HG03457 (cell line): ENCODE results near the gene LUZP2.

ENCODE experiments used
- ATAC-seq: cut with Tn5 transposase; IDR thresholded peaks from one replicate; pipeline ENCODE4 v1.9.1; 2021; ENCODE audit warnings: moderate number of reproducible peaks; ENCODE audit not compliant: unreplicated experiment

LUZP2 gene

GRCh38 chr11:24560324-24560723 is 63.5 kb downstream of the LUZP2 start:
- no peak for ATAC-seq

GRCh38 chr11:24567380-24567779 is 70.5 kb downstream of the LUZP2 start:
- peak; percentile 93 for ATAC-seq

- no peak for ATAC-seq
Observed at GRCh38 chr11:24572376-24572775, 75.5 kb downstream of the LUZP2 start.

GRCh38 chr11:24574461-24574860 is 77.6 kb downstream of the LUZP2 start:
- ATAC-seq, result no peak

GRCh38 chr11:24575392-24575791 is 78.5 kb downstream of the LUZP2 start:
- no peak for ATAC-seq

GRCh38 chr11:24585192-24585591 is 88.3 kb downstream of the LUZP2 start:
- peak; percentile 67 for ATAC-seq

GRCh38 chr11:24587635-24588034 is 90.8 kb downstream of the LUZP2 start:
- ATAC-seq, result no peak

- ATAC-seq, result no peak
Observed at GRCh38 chr11:24588081-24588480, 91.2 kb downstream of the LUZP2 start.

- ATAC-seq, result peak; percentile 56
Observed at GRCh38 chr11:24589064-24589463, 92.2 kb downstream of the LUZP2 start.

- no peak for ATAC-seq
Observed at GRCh38 chr11:24591283-24591682, 94.4 kb downstream of the LUZP2 start.

GRCh38 chr11:24592360-24592759 is 95.5 kb downstream of the LUZP2 start:
- no peak for ATAC-seq

- ATAC-seq, result no peak
Observed at GRCh38 chr11:24593332-24593731, 96.5 kb downstream of the LUZP2 start.

- no peak for ATAC-seq
Observed at GRCh38 chr11:24594401-24594800, 97.5 kb downstream of the LUZP2 start.

- ATAC-seq, result no peak
Observed at GRCh38 chr11:24598641-24599040, 101.8 kb downstream of the LUZP2 start.

GRCh38 chr11:24609192-24610119 is 112.6 kb downstream of the LUZP2 start:
- no peak for ATAC-seq

GRCh38 chr11:24615451-24616160 is 118.8 kb downstream of the LUZP2 start:
- no peak for ATAC-seq

- no peak for ATAC-seq
Observed at GRCh38 chr11:24617856-24618255, 121.0 kb downstream of the LUZP2 start.

GRCh38 chr11:24619900-24620299 is 123.0 kb downstream of the LUZP2 start:
- ATAC-seq, result no peak

- ATAC-seq, result no peak
Observed at GRCh38 chr11:24622262-24622661, 125.4 kb downstream of the LUZP2 start.

GRCh38 chr11:24623121-24623520 is 126.3 kb downstream of the LUZP2 start:
- ATAC-seq, result no peak

GRCh38 chr11:24624432-24624831 is 127.6 kb downstream of the LUZP2 start:
- ATAC-seq, result no peak

- ATAC-seq, result no peak
Observed at GRCh38 chr11:24625975-24626374, 129.1 kb downstream of the LUZP2 start.
